WTC11 (cell line): ENCODE results near the gene KBTBD12.

Experiments
- ATF1 ChIP-seq: sonication (generic); formaldehyde crosslinking; IDR thresholded peaks from 2 replicates; pipeline ENCODE4 v1.8.1; 2023; ENCODE audit warnings: mild to moderate bottlenecking, moderate library complexity, missing genetic modification reagents
- ATF2 ChIP-seq: sonication (generic); formaldehyde crosslinking; IDR thresholded peaks from 2 replicates; pipeline ENCODE4 v1.8.1; 2022; ENCODE audit warnings: low read depth, missing genetic modification reagents, borderline replicate concordance
- CTCF ChIP-seq: fragments of 200-600 bp; IDR thresholded peaks from 2 replicates; pipeline ENCODE4 v1.8.0; 2022; ENCODE audit warnings: antibody characterized with exemption
- E2F1 ChIP-seq: sonication (generic); formaldehyde crosslinking; IDR thresholded peaks from 2 replicates; pipeline ENCODE4 v1.8.0; 2022; ENCODE audit warnings: mild to moderate bottlenecking, missing genetic modification reagents
- E2F4 ChIP-seq: sonication (generic); formaldehyde crosslinking; IDR thresholded peaks from 2 replicates; pipeline ENCODE4 v1.8.1; 2022; ENCODE audit warnings: low read depth, mild to moderate bottlenecking, moderate library complexity, missing genetic modification reagents, borderline replicate concordance
- GABPB1 ChIP-seq: sonication (generic); formaldehyde crosslinking; IDR thresholded peaks from 2 replicates; pipeline ENCODE4 v1.8.1; 2023; ENCODE audit warnings: mild to moderate bottlenecking, missing genetic modification reagents
- IRF1 ChIP-seq: sonication (generic); formaldehyde crosslinking; IDR thresholded peaks from 2 replicates; pipeline ENCODE4 v1.8.0; 2023; ENCODE audit warnings: missing genetic modification reagents
- MLX ChIP-seq: sonication (generic); formaldehyde crosslinking; IDR thresholded peaks from 2 replicates; pipeline ENCODE4 v1.8.1; 2023; ENCODE audit warnings: mild to moderate bottlenecking, missing genetic modification reagents, moderate library complexity
- NFYB ChIP-seq: sonication (generic); formaldehyde crosslinking; conservative IDR thresholded peaks from 2 replicates; pipeline ENCODE4 v1.8.0; 2022; ENCODE audit warnings: low read depth, missing genetic modification reagents
- USF1 ChIP-seq: sonication (generic); formaldehyde crosslinking; IDR thresholded peaks from 2 replicates; pipeline ENCODE4 v1.8.0; 2022; ENCODE audit warnings: mild to moderate bottlenecking, missing genetic modification reagents
- ZBTB43 ChIP-seq: sonication (generic); formaldehyde crosslinking; IDR thresholded peaks from 2 replicates; pipeline ENCODE4 v1.8.1; 2023; ENCODE audit warnings: mild to moderate bottlenecking, missing genetic modification reagents
- ZNF423 ChIP-seq: fragments of 250-450 bp; sonication (Bioruptor Pico); IDR thresholded peaks from 2 replicates; pipeline ENCODE4 v2.1.2; 2022; ENCODE audit warnings: mild to moderate bottlenecking, moderate library complexity

- TF ChIP-seq NFYB (CRISPR knock-in tag): no peak
- no peak for TF ChIP-seq CTCF
- TF ChIP-seq GABPB1 (CRISPR knock-in tag): no peak
- TF ChIP-seq E2F4 (CRISPR knock-in tag): no peak
- no peak for TF ChIP-seq ZBTB43 (CRISPR knock-in tag)
- no peak for TF ChIP-seq E2F1 (CRISPR knock-in tag)
- no peak for TF ChIP-seq MLX
- no peak for TF ChIP-seq IRF1 (CRISPR knock-in tag)
- no peak for TF ChIP-seq ATF2 (CRISPR knock-in tag)
- no peak for TF ChIP-seq ATF1 (CRISPR knock-in tag)
- no peak for TF ChIP-seq ZNF423
- TF ChIP-seq USF1 (CRISPR knock-in tag): no peak
Measured at GRCh38 chr3:127881586-127881985, 33.4 kb upstream of the KBTBD12 start.
